BLaER1 (cell line): Measurements from ENCODE around the gene ABCG1.
A peak's percentile ranks its signal among the peaks of the same experiment; 100 is the strongest.

ENCODE experiments used
- H3K27ac ChIP-seq: shearing (Covaris generic); formaldehyde crosslinking; 2 replicates; pipeline ENCODE4 v1.8.1; 2022
- H3K27me3 ChIP-seq: shearing (Covaris generic); formaldehyde crosslinking; 2 replicates; pipeline ENCODE4 v1.8.1; 2022
- H3K36me3 ChIP-seq: shearing (Covaris generic); formaldehyde crosslinking; 2 replicates; pipeline ENCODE4 v1.8.1; 2022
- H3K4me1 ChIP-seq: shearing (Covaris generic); formaldehyde crosslinking; 2 replicates; pipeline ENCODE4 v1.8.1; 2022
- H3K4me2 ChIP-seq: shearing (Covaris generic); formaldehyde crosslinking; 2 replicates; pipeline ENCODE4 v1.8.1; 2022
- H3K4me3 ChIP-seq: shearing (Covaris generic); formaldehyde crosslinking; 2 replicates; pipeline ENCODE4 v1.8.1; 2022
- H3K9ac ChIP-seq: shearing (Covaris generic); formaldehyde crosslinking; 2 replicates; pipeline ENCODE4 v1.8.1; 2022
- H3K9me3 ChIP-seq: shearing (Covaris generic); formaldehyde crosslinking; 2 replicates; pipeline ENCODE4 v1.8.1; 2022
- H4K20me1 ChIP-seq: shearing (Covaris generic); formaldehyde crosslinking; 2 replicates; pipeline ENCODE4 v1.8.1; 2022
- Cebpa-rat ChIP-seq: shearing (Covaris generic); IDR thresholded peaks from 2 replicates; pipeline ENCODE4 v1.8.1; 2022

ABCG1 gene

DNA sequence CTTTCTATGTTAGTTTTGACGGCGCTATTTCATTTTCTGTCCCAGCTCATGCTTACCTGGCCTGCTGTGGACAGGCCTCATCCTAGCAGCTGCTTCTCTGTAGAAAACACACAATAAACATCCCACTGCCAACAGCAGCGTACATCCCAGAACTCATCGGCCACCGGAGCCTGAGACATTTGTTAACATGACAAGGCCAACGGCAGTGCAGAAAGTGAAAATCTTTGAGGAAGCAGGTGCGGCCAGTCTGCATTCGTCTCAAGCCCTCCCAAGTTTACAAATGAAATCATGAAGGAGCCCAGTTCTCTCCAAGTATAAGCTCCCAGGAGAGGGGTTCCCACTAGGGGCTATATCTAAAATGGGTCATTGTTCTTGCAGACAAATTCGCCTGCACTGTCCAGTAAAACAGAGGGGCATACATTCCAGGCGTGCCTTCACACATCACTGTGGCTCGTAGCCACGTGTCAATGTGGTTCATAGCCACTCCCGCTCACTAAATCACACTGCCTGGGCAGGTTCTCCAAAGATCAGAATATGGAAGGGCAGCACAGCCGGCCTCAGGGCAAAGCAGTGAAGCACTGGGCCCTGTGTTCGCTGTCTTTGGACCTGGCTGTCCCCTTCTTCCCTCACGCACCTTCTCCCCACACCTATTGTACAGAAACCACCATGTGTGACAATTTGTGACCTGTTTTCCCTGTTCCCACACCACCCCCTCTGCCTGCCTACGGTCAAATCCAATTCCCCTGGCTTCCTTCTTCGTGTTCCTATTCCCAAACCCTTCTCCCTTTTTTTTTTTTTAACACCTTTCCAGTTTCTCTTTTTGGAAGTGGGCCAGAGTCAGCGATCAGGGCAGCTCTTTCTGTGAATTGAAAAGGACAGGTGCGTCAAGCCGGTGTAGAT, 27.0 kb upstream of the ABCG1 start:
- TF ChIP-seq Cebpa-rat, result no peak
- Histone ChIP-seq H3K27ac (peak overlapping the region; percentile 19), H3K9ac (no peak overlapping the region), H3K9me3 (no peaks in the 10 kb centered on the region), H3K4me1 (peaks cover 87% of the 10 kb centered on the region), H3K4me3 (no peak overlapping the region), H4K20me1 (no peaks in the 10 kb centered on the region), H3K4me2 (peak overlapping the region; percentile 90), H3K27me3 (no peaks in the 10 kb centered on the region), H3K36me3 (no peaks in the 10 kb centered on the region)

DNA sequence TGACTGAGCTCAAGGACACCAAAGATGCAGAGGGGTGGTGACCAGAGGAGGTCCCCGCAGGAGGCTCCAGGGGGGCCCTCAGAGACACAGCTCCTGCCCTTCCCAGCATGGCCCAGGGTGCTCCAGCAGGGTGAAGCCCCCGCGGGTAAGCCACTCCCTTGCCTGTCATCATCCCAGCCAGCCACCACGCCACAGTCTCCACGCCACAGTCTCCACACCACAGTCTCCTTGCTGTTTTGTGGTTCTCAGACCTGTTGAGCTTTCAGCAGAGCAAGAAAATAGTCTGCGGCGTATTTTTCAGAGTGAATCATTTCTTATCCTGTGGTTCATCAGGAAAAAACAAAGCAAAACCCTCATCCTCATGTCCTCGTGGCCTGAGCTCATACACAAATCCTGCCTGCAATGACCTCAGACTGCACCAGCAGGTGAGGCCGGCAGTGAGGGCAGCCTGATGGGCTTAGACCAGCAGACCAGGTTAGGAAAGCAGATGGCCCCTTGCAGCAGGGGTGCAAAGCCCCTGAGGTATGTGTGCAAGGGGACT, 25.7 kb upstream of the ABCG1 start:
- Histone ChIP-seq H3K9me3 (no peaks in the 10 kb centered on the region), H3K4me3 (no peak overlapping the region), H3K27ac (peak overlapping the region; percentile 26; the same call in 1 of the 2 replicates), H3K4me2 (peak overlapping the region; percentile 90), H3K27me3 (no peaks in the 10 kb centered on the region), H4K20me1 (no peaks in the 10 kb centered on the region), H3K4me1 (peaks cover 75% of the 10 kb centered on the region), H3K9ac (no peak overlapping the region), H3K36me3 (no peaks in the 10 kb centered on the region)
- TF ChIP-seq Cebpa-rat, result no peak

DNA sequence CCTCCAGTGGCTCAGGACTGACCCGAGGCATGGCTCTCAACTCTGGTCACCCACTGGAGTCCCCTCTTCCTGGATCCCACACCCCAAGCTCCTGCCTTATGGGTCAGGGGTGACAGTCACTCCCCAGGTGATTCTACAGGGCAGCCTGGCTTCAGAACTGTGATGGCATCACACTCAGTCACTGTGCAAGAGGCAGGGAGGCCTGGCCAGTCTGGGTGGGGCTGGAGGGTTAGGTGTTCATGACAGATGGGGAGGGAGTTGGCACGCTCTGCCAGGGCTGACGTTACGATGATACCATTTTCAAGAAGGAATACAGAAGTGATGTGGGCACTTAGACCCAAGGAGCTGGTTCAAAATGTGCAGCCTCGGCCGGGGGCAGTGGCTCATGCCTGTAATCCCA, 25.2 kb upstream of the ABCG1 start:
- Histone ChIP-seq H3K27me3 (no peaks in the 10 kb centered on the region), H3K9me3 (no peaks in the 10 kb centered on the region), H3K4me1 (peaks cover 72% of the 10 kb centered on the region), H3K27ac (no peak overlapping the region), H3K4me2 (peak overlapping the region; percentile 90), H4K20me1 (no peaks in the 10 kb centered on the region), H3K4me3 (no peak overlapping the region), H3K36me3 (no peaks in the 10 kb centered on the region), H3K9ac (no peak overlapping the region)
- TF ChIP-seq Cebpa-rat, result no peak

DNA sequence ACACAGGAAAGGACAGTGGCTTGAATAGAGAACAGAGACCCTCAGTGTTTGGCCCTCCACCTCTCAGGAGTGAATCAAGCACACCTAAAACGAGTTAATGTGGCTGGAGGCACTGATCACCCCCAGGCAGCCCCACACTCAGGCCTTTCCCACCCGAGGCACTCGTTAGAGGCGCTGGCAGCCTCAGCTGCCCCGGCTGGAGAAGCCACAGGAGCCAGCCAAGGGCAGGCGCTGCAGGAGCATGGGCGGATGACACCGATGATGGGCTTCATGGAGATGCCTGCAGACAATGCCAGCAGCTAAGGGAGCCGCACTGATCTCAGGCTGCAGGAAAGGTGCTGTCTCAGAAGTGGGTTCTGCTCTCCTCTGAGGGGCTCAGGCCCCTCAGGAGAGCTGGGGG, 24.1 kb upstream of the ABCG1 start:
- H3K4me2 ChIP-seq, result peak overlapping the region; percentile 72
- no peaks in the 10 kb centered on the region for H3K27me3 ChIP-seq
- no peak overlapping the region for H3K9ac ChIP-seq
- H3K27ac ChIP-seq, result peak overlapping the region; percentile 45
- H3K36me3 ChIP-seq, result no peaks in the 10 kb centered on the region
- TF ChIP-seq Cebpa-rat, result no peak
- no peak overlapping the region for H3K4me3 ChIP-seq
- H3K4me1 ChIP-seq, result peaks cover 72% of the 10 kb centered on the region
- no peaks in the 10 kb centered on the region for H4K20me1 ChIP-seq
- no peaks in the 10 kb centered on the region for H3K9me3 ChIP-seq

DNA sequence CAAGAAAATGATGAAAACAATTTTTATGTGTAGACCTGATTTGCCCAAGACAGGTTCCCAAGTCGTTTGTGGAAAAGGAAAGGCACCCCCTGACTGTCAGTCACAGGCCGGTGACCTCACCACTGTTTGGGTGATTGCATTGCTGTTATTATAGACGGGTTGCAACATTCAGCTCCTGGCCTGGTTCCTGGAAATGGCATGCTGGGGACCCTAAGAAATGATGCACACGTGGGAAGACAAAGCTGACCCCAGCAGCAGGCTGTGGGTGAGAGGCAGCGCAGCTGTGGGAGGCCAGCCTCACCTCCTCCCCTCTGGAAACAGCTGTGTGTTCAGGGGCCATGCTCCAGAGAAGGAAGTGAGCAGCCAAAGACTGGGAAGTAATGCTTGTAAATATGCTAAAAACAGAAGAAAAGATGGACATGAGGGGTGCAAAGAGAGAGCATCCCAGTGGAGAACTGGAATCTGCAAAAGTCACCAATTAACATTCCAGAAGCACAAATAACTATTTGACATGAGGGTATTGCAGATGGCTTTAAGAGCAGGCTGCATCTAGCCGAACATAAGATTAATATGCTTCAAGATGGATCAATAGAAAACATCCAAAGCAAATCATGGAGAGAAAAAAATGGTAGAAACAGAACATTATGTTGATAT, 23.4 kb upstream of the ABCG1 start:
- no peaks in the 10 kb centered on the region for H3K9me3 ChIP-seq
- no peaks in the 10 kb centered on the region for H3K27me3 ChIP-seq
- peaks cover 69% of the 10 kb centered on the region for H3K4me1 ChIP-seq
- no peak overlapping the region for H3K9ac ChIP-seq
- peak; percentile 55; the same call in 1 of the 2 replicates for TF ChIP-seq Cebpa-rat
- H3K4me2 ChIP-seq, result peak overlapping the region; percentile 72
- H3K27ac ChIP-seq, result peak overlapping the region; percentile 45
- H4K20me1 ChIP-seq, result no peaks in the 10 kb centered on the region
- H3K36me3 ChIP-seq, result no peaks in the 10 kb centered on the region
- H3K4me3 ChIP-seq, result no peak overlapping the region

DNA sequence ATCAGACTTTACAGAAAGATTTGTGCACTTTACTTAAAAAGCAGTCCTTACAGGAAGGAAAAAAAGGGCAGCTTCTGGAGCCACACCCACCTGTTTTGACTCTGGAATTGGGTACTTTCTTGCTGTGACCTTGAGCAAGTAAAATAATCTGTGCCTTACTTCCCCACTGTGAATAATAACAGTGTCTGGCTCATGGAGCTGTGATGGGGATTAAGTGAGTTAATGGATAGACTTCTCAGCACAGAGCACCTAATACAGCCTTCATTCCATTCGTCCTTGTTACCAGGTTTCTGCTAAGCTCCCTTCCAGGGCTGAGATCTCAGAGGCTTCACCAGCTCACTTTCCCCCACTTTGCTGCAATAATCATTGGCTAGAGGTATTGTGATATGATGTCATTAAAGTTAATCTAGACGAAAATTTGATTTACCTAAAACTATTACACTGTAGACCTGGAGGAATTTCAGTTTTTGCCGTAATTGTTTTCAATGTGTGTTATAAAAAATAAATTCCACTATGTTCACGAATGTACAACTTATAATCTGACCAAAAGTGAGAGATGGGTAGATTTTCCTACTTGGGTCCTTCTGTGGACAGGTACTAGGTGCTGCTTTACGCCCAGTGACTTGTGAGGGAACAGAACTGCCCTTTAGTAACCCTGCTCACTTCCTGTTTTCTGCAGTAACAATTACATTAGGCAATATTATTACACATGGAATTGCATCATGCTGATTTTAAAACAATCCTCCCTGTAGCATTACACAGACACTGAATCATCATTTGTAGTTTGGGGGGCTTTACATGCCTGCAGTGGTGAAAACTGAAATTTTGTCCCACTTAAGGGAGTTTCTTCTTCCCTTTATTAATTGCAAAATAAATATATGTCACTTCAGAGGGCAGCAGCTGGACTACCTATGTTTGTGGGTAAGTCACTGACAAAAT, 19.7 kb upstream of the ABCG1 start:
- Histone ChIP-seq H3K4me3 (no peak overlapping the region), H3K36me3 (no peaks in the 10 kb centered on the region), H3K4me1 (peaks cover 48% of the 10 kb centered on the region), H3K9ac (no peak overlapping the region), H3K27ac (peak overlapping the region; percentile 47), H3K27me3 (no peaks in the 10 kb centered on the region), H3K9me3 (no peaks in the 10 kb centered on the region), H4K20me1 (no peaks in the 10 kb centered on the region), H3K4me2 (peak overlapping the region; percentile 42)
- peak; percentile 63; the same call in 1 of the 2 replicates for TF ChIP-seq Cebpa-rat

DNA sequence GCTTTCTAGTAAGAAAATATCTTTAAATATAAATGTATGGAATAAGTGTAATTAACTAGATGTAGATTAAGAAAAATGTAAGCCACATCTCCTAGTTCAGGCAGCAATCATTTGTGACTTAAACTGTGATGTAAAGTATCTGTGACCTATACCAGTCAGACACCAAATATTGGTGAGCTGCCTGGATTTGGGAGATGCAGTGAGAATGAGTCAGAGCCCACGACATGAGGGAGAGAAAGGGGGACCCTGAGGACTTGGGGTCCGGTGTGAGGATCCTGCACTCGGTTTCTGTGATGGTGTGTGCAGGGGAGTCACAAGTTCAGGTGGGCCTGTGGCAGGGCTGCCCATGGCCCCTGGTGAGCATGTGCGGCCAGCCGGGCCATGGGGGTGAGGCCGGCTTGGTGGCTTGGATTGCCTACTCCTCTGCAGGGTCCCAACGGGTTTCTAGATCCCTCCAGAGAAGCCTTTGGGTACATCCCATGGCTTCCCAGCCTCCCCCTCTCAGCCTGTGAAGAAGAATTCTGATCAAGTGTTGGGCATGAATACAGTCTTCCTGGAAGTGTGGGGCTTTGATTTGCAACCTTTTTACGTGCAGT, 19.0 kb upstream of the ABCG1 start:
- Histone ChIP-seq H3K36me3 (no peaks in the 10 kb centered on the region), H4K20me1 (no peaks in the 10 kb centered on the region), H3K27ac (peak overlapping the region; percentile 47), H3K9ac (no peak overlapping the region), H3K9me3 (no peaks in the 10 kb centered on the region), H3K4me2 (peak overlapping the region; percentile 42), H3K27me3 (no peaks in the 10 kb centered on the region), H3K4me1 (peaks cover 40% of the 10 kb centered on the region), H3K4me3 (no peak overlapping the region)
- TF ChIP-seq Cebpa-rat, result no peak

DNA sequence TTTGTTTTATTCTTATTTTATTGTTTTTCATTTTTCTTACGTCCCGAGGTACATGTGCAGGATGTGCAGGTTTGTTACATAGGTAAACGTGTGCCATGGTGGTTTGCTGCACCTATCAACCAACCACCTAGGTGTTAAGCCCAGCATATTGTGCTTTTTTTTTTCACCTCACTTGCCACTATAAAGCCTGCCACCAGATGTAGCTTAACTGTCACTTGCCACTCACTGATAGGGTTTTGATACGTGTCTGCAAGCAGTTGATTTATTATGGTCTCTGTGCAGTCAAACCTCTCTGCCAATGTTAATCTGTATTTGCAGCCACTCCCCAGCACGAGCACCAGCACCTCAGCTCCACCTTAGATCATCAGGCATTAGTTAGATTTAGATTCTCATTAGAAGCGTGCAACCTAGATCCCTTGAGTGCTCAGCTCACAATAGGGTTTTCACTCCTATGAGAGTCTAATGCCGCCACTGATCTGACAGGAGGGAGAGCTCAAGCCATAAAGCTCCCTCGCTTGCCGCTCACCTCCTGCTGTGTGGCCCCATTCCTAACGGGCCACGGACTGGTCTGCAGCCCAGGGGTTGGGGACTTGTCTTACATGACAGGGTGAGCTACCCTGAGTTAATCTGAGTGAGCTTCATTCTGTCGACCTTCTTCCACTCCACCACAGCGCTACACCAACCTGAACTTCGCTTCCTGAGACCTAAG, 17.9 kb upstream of the ABCG1 start:
- Histone ChIP-seq H3K4me3 (no peak overlapping the region), H3K9ac (no peak overlapping the region), H4K20me1 (no peaks in the 10 kb centered on the region), H3K4me1 (peaks cover 30% of the 10 kb centered on the region), H3K36me3 (no peaks in the 10 kb centered on the region), H3K9me3 (no peaks in the 10 kb centered on the region), H3K27me3 (no peaks in the 10 kb centered on the region), H3K4me2 (no peak overlapping the region), H3K27ac (no peak overlapping the region)
- TF ChIP-seq Cebpa-rat, result no peak
